Measurements from ENCODE around the gene RUNDC3A. TPM values are rescaled to one million over a fixed set of nuclear protein-coding genes. Genes with fewer than 3 reads are reported as not detected.

RUNDC3A gene
- total RNA-seq (ENCODE audit: low replicate concordance): 10.3 and 12.3 TPM in 2 replicates
- long read RNA-seq, partial matches to known transcripts: 0 of 1 reads
- long read RNA-seq, other reads (novel, unspliced or antisense): 1 of 1 reads

DNA sequence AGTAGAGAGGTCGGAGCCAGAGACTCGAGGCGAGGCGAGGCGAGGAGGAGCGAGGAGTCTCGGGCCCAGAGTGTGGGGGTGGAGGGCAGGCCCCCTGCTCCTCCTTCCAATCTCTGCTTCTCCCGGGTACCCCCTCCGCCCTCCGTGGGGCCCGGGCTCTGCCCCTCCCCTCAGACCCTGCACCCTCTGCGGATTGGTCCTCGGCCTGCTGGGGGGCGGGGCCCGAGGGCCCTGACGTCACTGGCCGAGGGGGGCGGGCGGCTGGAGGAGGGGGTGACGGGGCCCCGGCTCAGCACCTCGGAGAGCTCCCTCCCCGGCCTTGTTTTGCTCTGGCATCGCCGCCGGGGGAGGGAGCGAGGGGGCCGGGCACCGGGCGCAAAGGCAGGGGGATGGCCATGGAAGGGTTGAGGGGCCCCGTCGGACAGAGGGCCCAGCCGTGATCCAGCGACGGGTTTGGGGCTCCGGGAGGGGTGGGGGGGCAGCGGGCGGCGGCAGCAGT, at the start of gene RUNDC3A:
TSS of gene RUNDC3A (plus strand) at position 282 of the 499 bp plus-strand sequence. CDS start 232 bp downstream, outside the sequence.
- peak within 1 kb of the TSS; percentile 18 for H3K27ac Mint-ChIP-seq
- DNase-seq (ENCODE audit: extremely low spot score, unreplicated experiment): peak; percentile 96
- peaks cover 56% of the 10 kb centered on the region for H3K27me3 Mint-ChIP-seq
- TF ChIP-seq, protein P1, sequence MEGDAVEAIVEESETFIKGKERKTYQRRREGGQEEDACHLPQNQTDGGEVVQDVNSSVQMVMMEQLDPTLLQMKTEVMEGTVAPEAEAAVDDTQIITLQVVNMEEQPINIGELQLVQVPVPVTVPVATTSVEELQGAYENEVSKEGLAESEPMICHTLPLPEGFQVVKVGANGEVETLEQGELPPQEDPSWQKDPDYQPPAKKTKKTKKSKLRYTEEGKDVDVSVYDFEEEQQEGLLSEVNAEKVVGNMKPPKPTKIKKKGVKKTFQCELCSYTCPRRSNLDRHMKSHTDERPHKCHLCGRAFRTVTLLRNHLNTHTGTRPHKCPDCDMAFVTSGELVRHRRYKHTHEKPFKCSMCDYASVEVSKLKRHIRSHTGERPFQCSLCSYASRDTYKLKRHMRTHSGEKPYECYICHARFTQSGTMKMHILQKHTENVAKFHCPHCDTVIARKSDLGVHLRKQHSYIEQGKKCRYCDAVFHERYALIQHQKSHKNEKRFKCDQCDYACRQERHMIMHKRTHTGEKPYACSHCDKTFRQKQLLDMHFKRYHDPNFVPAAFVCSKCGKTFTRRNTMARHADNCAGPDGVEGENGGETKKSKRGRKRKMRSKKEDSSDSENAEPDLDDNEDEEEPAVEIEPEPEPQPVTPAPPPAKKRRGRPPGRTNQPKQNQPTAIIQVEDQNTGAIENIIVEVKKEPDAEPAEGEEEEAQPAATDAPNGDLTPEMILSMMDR (conservative IDR thresholded peaks at IDR 0.05): peak; percentile 11
- no peaks in the 10 kb centered on the region for H3K9me3 Mint-ChIP-seq
- peak within 1 kb of the TSS; percentile 82 for H3K4me3 Mint-ChIP-seq
- H3K4me1 Mint-ChIP-seq (ENCODE audit: unreplicated experiment): no peaks in the 10 kb centered on the region
- H3K36me3 Mint-ChIP-seq: no peaks in the 10 kb centered on the region

GRCh38 chr17:44258811-44259351, 49.5 kb upstream of the RUNDC3A start:
- peaks cover 27% of the 10 kb centered on the region for H3K27me3 Mint-ChIP-seq
- no peak for DNase-seq (ENCODE audit: extremely low spot score, unreplicated experiment)
- TF ChIP-seq, protein P1 (conservative IDR thresholded peaks at IDR 0.05): no peak
- H3K36me3 Mint-ChIP-seq: no peaks in the 10 kb centered on the region
- H3K4me1 Mint-ChIP-seq (ENCODE audit: unreplicated experiment): no peaks in the 10 kb centered on the region
- no peaks in the 10 kb centered on the region for H3K9me3 Mint-ChIP-seq
- no peak overlapping the region for H3K4me3 Mint-ChIP-seq
- no peak overlapping the region for H3K27ac Mint-ChIP-seq

GRCh38 chr17:44260296-44260695, 48.1 kb upstream of the RUNDC3A start:
- Mint-ChIP-seq H3K4me3 (no peak overlapping the region), H3K27me3 (peaks cover 23% of the 10 kb centered on the region), H3K4me1 (ENCODE audit: unreplicated experiment) (no peaks in the 10 kb centered on the region), H3K9me3 (no peaks in the 10 kb centered on the region), H3K27ac (no peak overlapping the region), H3K36me3 (no peaks in the 10 kb centered on the region)
- DNase-seq (ENCODE audit: extremely low spot score, unreplicated experiment): no peak
- TF ChIP-seq, protein P1 (conservative IDR thresholded peaks at IDR 0.05): no peak

DNA sequence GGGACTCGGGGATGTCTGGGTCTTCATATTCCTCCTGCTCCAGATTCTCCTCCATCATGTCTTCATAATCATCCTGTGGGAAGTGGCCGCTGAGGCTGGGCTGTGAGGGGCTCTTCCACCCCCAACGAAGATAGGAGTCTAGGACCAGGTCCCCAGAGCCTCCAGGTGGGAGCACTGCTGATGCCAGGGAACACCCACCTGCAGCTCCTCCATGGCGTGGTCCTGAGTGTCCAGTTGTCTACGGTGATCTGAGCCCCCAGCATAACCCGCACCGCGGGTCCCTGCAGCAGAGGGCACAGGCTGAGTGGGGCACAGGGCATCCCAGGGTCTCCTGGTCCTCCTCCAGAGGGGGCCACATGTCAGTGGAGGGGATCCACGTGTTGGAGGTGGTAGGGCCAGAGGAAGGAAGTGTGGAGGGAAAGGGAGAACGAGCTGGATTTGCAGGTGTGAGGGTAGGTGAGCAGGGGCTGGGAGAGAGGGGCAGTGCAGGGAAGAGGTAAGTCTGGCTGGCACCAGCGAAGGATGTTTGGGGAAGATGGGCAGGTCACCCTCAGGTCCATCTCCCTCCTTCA, 45.7 kb upstream of the RUNDC3A start:
- H3K9me3 Mint-ChIP-seq: no peaks in the 10 kb centered on the region
- no peaks in the 10 kb centered on the region for H3K36me3 Mint-ChIP-seq
- H3K4me3 Mint-ChIP-seq: no peak overlapping the region
- DNase-seq (ENCODE audit: extremely low spot score, unreplicated experiment): no peak
- no peaks in the 10 kb centered on the region for H3K4me1 Mint-ChIP-seq (ENCODE audit: unreplicated experiment)
- H3K27ac Mint-ChIP-seq: no peak overlapping the region
- peaks cover 16% of the 10 kb centered on the region for H3K27me3 Mint-ChIP-seq
- TF ChIP-seq, protein P1 (conservative IDR thresholded peaks at IDR 0.05): no peak

GRCh38 chr17:44263345-44263902, 45.0 kb upstream of the RUNDC3A start:
- peaks cover 16% of the 10 kb centered on the region for H3K27me3 Mint-ChIP-seq
- no peak for DNase-seq (ENCODE audit: extremely low spot score, unreplicated experiment)
- no peak overlapping the region for H3K4me3 Mint-ChIP-seq
- H3K9me3 Mint-ChIP-seq: no peaks in the 10 kb centered on the region
- TF ChIP-seq, protein P1 (conservative IDR thresholded peaks at IDR 0.05): no peak
- H3K36me3 Mint-ChIP-seq: no peaks in the 10 kb centered on the region
- no peak overlapping the region for H3K27ac Mint-ChIP-seq
- peaks cover under 1% of the 10 kb centered on the region for H3K4me1 Mint-ChIP-seq (ENCODE audit: unreplicated experiment)

Data from type B pancreatic cell (in vitro differentiated cells).